Measurements from ENCODE around the gene SLC24A3. TPM values are rescaled to one million over a fixed set of nuclear protein-coding genes. Genes with fewer than 3 reads are reported as not detected.

The SLC24A3 gene
- total and polyA plus RNA-seq, 2 of the 13 experiments (the other 11 are each of a cell fraction or from before 2014, with no cell fraction given): not detected

GRCh38 chr20:19405958-19406357 lies 193.5 kb downstream of the SLC24A3 start (continued):
- TF ChIP-seq ZNF414 (CRISPR knock-in tag; IDR thresholded peaks at IDR 0.05) (no peak), ZNF781 (CRISPR knock-in tag; IDR thresholded peaks at IDR 0.05; ENCODE audit: borderline replicate concordance, not compliant biosample characterization) (no peak), SALL2 (CRISPR knock-in tag; IDR thresholded peaks at IDR 0.05) (no peak)
- TF ChIP-seq, protein P1, sequence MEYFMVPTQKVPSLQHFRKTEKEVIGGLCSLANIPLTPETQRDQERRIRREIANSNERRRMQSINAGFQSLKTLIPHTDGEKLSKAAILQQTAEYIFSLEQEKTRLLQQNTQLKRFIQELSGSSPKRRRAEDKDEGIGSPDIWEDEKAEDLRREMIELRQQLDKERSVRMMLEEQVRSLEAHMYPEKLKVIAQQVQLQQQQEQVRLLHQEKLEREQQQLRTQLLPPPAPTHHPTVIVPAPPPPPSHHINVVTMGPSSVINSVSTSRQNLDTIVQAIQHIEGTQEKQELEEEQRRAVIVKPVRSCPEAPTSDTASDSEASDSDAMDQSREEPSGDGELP (IDR thresholded peaks at IDR 0.05; ENCODE audit: borderline replicate concordance, low read depth): no peak

DNA sequence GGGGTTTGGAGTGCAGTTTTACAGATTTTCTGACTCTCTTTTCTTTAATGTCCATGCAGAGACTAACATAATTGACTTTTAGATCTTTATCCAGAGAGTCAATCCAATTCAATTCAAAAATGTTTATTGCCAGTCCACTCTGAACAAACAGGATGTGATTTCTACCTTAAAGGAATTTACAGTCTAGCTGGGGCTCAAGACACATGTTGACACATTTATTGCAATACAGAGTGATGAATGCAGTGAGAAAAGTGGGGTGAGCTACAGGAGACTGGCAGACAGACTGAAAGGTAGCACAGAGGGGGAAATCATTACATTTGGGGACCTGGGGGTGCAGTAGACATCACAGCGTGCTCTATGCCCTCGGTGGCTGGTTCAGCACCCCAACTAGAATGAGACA lies 193.9 kb downstream of the SLC24A3 start:
- FAIRE-seq (no peak), DNase-seq (ENCODE audit: low spot score) (no peak), ATAC-seq (no peak)
- WGBS (ENCODE audit: low lambda C conversion rate): 0% methylated on average over 2 of the region's 2 CpGs
- POLR2A ChIA-PET: no interaction called here
- Histone ChIP-seq H2AFZ (ENCODE audit: low read length) (no peak overlapping the region), H3K4me2 (ENCODE audit: low read depth, low read length) (no peak overlapping the region), H3K9me3 (ENCODE audit: low read length) (0 out of 2 replicates have a peak, but pooled peaks cover under 1% of the 10 kb centered on the region), H3K4me3 (replicated peaks in 1 of 3; ENCODE audit: insufficient read depth in 1 of 3, low read depth in 2 of 3, low read length in 3 of 3) (no peak overlapping the region), H4K20me1 (ENCODE audit: insufficient read depth, low read length) (no peaks in the 10 kb centered on the region), H3K4me1 (ENCODE audit: insufficient read depth, low read length) (no peaks in the 10 kb centered on the region), H3K36me3 (replicated peaks in 1 of 2; ENCODE audit: control insufficient read depth in 1 of 2, insufficient read depth in 2 of 2, low read length in 2 of 2) (no peaks in the 10 kb centered on the region), H3K27me3 (ENCODE audit: control insufficient read depth in 1 of 2, insufficient read depth in 2 of 2, low read length in 2 of 2) (no peaks in the 10 kb centered on the region), H3K79me2 (ENCODE audit: insufficient read depth, low read length) (no peaks in the 10 kb centered on the region), H3K27ac (ENCODE audit: extremely low read length, insufficient read depth, low read length) (no peak overlapping the region), H3K9ac (ENCODE audit: insufficient read depth, low read depth, low read length) (no peak overlapping the region)
- BruUV-seq (replicated peaks): no TSS peak
- CTCF ChIA-PET (ENCODE audit: low intra/inter-chr PET ratio, low total read pairs): no interaction called here
- in situ Hi-C loops (cut with HindIII; ENCODE audit: extremely low pct_ligation_motif_present, low pct_unique_long_range_greater_than_20kb): no loop called here
- intact Hi-C loops (cut with micrococcal nuclease; ENCODE audit: unreplicated experiment): no loop called here
- TF ChIP-seq, protein P2, sequence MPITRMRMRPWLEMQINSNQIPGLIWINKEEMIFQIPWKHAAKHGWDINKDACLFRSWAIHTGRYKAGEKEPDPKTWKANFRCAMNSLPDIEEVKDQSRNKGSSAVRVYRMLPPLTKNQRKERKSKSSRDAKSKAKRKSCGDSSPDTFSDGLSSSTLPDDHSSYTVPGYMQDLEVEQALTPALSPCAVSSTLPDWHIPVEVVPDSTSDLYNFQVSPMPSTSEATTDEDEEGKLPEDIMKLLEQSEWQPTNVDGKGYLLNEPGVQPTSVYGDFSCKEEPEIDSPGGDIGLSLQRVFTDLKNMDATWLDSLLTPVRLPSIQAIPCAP (CRISPR knock-in tag; IDR thresholded peaks at IDR 0.05; ENCODE audit: low read depth): no peak
- TF ChIP-seq ZNF574 (CRISPR knock-in tag; IDR thresholded peaks at IDR 0.05) (no peak), PRDM15 (CRISPR knock-in tag; IDR thresholded peaks at IDR 0.05) (no peak), ZNF557 (CRISPR knock-in tag; IDR thresholded peaks at IDR 0.05) (no peak), KAT7 (CRISPR knock-in tag; IDR thresholded peaks at IDR 0.05; ENCODE audit: borderline replicate concordance) (no peak)
- TF ChIP-seq, protein P3, sequence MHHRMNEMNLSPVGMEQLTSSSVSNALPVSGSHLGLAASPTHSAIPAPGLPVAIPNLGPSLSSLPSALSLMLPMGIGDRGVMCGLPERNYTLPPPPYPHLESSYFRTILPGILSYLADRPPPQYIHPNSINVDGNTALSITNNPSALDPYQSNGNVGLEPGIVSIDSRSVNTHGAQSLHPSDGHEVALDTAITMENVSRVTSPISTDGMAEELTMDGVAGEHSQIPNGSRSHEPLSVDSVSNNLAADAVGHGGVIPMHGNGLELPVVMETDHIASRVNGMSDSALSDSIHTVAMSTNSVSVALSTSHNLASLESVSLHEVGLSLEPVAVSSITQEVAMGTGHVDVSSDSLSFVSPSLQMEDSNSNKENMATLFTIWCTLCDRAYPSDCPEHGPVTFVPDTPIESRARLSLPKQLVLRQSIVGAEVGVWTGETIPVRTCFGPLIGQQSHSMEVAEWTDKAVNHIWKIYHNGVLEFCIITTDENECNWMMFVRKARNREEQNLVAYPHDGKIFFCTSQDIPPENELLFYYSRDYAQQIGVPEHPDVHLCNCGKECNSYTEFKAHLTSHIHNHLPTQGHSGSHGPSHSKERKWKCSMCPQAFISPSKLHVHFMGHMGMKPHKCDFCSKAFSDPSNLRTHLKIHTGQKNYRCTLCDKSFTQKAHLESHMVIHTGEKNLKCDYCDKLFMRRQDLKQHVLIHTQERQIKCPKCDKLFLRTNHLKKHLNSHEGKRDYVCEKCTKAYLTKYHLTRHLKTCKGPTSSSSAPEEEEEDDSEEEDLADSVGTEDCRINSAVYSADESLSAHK (CRISPR knock-in tag; IDR thresholded peaks at IDR 0.05; ENCODE audit: borderline replicate concordance): no peak
